Gastroesophageal sphincter (tissue), 3 donors: ENCODE measurements around the gene IL1RAP.

Experiments
- CTCF ChIP-seq, 4 experiments: fragments of 200-600 bp in 2 of 4; fragments of 450-650 bp in 2 of 4; sonication (generic) in 1 of 4; IDR thresholded peaks; one replicate each; pipeline ENCODE4 v1.5.1; 2017 to 2019; ENCODE audit warnings: antibody characterized with exemption in 4 of 4, mild to moderate bottlenecking in 2 of 4, moderate library complexity in 2 of 4
- EP300 ChIP-seq: sonication (generic); formaldehyde crosslinking; IDR thresholded peaks from one replicate; pipeline ENCODE4 v1.6.1; 2017; ENCODE audit warnings: antibody characterized with exemption, mild to moderate bottlenecking
- POLR2A ChIP-seq, 2 donors: fragments of 450-650 bp; IDR thresholded peaks; one replicate each; pipeline ENCODE4 v1.6.1; 2017; ENCODE audit warnings: antibody characterized with exemption in 2 of 2, mild to moderate bottlenecking in 2 of 2, moderate library complexity in 1 of 2

GRCh38 chr3:190695994-190696393 is 182.1 kb downstream of the IL1RAP start:
- TF ChIP-seq CTCF (IDR thresholded peaks at IDR 0.05) (no peak), POLR2A (IDR thresholded peaks at IDR 0.05) (no peak), EP300 (no peak)
